Astrocyte of the spinal cord (primary cell): ENCODE measurements around the gene WRAP73.
"Not testable (repeated sequence)": the region's sequence is repeated elsewhere in the genome, so short reads cannot be mapped to it uniquely, and the experiment has no call there.

Experiments used
- DNase-seq: peaks from one replicate; pipeline ENCODE4 v3.0.0; 2011; ENCODE audit warnings: low read depth, low spot score
- H3K4me3 ChIP-seq: 2 replicates; pipeline ENCODE4 v1.5.1; 2011; ENCODE audit warnings: low read depth, mild to moderate bottlenecking, low read length, moderate library complexity
- in situ Hi-C: cut with HindIII; loops from 2 replicates; pipeline ENCODE4 v1.10.0; 2017; ENCODE audit warnings: low sequenced_read_pairs
- TF ChIP-seq, protein P1 (sequence below): IDR thresholded peaks from 2 replicates; pipeline ENCODE4 v1.5.1; 2012; ENCODE audit warnings: low read depth, mild to moderate bottlenecking, low read length, inconsistent platforms

The WRAP73 gene

DNA sequence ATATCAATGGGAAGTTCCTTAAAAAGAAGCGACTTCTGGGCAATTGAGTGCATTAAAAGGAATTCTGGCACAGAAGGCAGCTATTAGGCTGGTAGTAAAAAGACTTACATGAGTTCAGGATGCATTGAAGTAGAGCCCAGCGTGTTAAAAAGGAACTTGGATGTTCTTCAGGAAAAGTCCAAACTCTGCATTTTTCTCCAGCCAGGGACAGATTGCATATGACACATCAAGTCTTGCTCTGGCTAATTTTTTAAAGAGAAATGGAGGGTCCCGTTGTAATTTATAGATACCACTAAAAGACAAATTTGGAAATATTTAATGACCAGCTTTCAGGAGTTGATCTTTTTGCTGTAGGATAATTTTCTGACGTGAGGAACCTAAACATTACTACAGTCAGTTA, 23.9 kb downstream of the WRAP73 start:
- TF ChIP-seq, protein P1, sequence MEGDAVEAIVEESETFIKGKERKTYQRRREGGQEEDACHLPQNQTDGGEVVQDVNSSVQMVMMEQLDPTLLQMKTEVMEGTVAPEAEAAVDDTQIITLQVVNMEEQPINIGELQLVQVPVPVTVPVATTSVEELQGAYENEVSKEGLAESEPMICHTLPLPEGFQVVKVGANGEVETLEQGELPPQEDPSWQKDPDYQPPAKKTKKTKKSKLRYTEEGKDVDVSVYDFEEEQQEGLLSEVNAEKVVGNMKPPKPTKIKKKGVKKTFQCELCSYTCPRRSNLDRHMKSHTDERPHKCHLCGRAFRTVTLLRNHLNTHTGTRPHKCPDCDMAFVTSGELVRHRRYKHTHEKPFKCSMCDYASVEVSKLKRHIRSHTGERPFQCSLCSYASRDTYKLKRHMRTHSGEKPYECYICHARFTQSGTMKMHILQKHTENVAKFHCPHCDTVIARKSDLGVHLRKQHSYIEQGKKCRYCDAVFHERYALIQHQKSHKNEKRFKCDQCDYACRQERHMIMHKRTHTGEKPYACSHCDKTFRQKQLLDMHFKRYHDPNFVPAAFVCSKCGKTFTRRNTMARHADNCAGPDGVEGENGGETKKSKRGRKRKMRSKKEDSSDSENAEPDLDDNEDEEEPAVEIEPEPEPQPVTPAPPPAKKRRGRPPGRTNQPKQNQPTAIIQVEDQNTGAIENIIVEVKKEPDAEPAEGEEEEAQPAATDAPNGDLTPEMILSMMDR: no peak
- no peak for DNase-seq
- in situ Hi-C loops: loop anchor here (25.0 kb wide), 1 partner anchor 89 kb away; no protein-coding TSS in a partner anchor
- H3K4me3 ChIP-seq: peak overlapping the region; percentile 64

DNA sequence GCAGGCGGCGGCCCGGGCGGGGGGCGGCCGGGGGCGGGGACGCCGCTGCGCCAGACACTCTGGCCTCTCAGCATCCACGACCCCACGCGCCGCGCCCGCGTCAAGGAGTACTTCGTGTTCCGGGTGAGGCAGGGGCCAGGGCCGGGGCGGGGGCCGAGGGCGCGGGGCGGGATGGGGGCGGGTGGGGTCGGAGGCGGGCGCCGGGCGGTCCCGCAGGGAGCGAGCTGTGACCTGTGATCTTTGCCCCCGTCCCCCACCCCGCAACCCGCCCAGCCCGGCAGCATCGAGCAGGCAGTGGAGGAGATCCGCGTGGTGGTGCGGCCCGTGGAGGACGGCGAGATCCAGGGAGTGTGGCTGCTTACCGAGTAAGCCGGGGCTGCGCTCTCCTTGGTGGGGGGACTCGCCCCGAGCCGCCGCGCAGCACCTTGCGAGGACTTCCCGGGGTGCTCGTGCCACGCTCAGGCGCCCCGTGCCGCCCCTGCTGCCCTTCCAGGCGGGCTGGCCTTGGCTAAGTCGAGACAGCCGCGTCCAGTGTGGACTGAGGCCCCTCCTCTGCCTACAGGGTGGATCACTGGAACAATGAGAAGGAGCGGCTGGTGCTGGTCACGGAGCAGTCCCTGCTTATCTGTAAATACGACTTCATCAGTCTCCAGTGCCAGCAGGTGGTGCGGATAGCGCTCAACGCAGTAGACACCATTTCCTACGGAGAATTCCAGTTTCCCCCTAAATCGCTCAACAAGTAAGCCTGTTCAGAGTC, 24.6 kb downstream of the WRAP73 start:
- in situ Hi-C loops: loop anchor here (25.0 kb wide), 1 partner anchor 88 kb away; no protein-coding TSS in a partner anchor
- peak; percentile 18 for DNase-seq
- H3K4me3 ChIP-seq: peak overlapping the region; percentile 64
- TF ChIP-seq, protein P1: no peak

DNA sequence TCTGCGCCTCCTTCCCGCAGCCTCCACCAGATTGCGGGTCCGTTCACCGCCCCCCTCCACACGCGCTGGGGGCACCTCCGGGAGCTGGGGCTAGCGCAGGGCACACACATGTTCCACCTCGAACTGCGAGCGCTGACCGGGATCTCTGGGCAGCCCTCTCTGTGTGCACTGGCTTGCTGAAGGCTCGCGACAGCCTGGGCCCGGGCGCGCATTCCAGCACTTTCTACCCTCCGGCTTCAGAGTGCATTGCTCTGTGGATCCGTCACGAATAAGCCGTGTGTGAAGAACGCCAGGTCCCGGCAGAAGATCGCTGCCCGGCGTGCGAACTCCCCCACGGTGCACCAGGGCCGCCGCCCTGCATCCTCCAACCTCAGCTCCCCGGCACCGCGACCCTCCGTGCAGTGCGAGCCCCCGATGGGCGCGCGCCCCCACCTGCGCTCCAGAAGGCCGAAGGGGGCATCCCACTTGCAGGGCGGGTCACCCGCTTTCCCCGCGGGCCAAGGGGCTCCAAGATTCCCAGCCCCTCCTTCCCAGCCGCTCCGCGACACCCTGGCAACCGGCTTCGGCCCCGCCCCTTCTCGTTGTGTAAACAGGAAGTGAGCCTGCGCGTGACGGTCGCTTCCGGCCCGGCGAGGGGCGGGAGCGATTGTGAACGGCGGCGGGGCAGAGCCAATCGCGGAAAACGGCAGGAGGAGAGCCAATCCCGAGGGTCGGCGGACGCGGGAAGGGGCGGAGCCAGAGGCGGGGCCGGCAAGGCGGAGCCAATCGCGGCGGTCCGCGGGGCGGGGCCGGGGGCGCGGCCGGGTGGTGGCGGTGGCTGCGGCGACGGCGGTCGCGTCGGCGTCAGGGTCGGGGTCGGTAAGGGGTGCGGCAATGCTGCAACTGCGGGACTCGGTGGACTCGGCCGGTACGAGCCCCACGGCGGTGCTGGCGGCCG, 25.4 kb downstream of the WRAP73 start, which contains the start of gene TPRG1L:
TPRG1L (plus strand) TSS at position 816 of the 937 bp plus-strand sequence; CDS start at position 874, 58 bp downstream.
- DNase-seq: peak; percentile 95
- TF ChIP-seq, protein P1: no peak
- in situ Hi-C loops: loop anchor here (25.0 kb wide), 1 partner anchor 87 kb away; no protein-coding TSS in a partner anchor
- H3K4me3 ChIP-seq: peak within 1 kb of the TSS; percentile 81

DNA sequence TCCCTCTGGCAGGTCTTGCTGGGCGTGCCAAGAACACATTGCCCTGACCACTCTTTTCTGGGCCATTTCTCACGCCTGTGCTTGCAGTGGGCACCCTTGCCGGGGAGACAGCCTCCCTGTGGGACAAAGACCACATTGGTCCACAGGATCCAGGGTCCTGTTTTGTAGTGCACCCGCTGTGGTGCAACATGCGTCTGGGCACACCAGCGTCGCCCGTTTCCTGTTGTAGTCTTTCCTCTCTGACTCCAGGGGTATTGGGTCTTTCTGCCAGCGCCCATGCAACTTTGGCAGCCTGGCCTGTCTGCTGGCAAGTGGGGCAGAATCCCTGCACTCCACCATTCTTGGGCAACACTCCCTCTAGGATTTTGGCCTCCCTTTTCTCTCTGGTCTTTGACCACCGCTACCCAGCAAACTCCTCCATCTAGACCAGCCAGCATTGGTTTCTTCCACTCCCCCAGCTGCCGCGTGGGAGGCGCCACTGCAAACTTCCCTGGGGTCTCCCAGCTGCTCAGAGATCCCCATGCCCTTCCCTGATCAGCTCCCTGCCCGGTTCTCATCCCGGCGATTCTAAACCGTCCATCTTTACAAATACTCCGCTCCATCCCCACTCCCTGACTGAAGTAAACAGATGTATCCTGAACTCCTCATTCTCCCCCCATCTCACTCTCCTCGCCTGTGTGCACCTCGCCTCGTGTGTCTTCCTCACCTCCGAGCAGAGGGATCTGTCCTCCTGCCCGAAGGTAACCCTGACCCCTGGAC, 26.3 kb downstream of the WRAP73 start:
- H3K4me3 ChIP-seq: peak overlapping the region; percentile 81
- no peak for DNase-seq
- in situ Hi-C loops: no loop called here
- TF ChIP-seq, protein P1: no peak

DNA sequence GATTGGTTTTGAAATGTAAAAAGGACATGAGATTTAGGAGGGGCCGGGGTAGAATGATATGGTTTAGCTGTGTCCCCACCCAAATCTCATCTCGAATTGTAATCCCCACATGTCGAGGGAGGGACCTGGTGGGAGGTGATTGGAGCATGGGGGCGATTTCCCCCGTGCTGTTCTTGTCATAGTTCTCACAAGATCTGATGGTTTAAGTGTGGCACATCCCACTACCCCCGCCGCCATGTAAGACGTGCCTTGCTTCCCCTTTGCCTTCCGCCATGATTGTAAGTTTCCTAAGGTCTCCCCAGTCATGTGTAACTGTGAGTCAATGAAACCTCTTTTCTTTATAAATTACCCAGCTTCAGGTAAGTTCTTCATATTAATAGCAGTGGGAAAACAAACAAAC, 27.8 kb downstream of the WRAP73 start:
- DNase-seq, in situ Hi-C loops, H3K4me3 ChIP-seq: not testable (repeated sequence)

DNA sequence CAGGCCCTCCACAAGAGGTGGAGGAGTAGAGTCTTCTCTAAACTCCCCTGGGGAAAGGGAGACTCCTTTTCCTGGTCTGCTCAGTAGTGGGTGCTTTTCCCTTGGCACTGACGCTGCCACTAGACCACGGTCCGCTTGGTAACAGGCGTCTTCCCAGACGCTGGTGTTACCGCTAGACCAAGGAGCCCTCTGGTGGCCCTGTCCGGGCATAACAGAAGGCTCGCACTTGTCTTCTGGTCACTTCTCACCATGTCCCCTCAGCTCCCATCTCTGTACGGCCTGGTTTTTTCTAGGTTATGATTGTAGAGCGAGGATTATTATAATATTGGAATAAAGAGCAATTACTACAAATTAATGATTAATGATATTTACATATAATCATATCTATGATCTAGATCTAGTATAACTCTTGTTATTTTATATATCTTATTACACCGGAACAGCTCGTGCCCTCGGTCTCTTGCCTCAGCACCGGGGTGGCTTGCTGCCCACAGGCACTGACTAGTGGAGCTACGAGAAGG, 28.7 kb downstream of the WRAP73 start:
- DNase-seq, H3K4me3 ChIP-seq, in situ Hi-C loops: not testable (repeated sequence)
- TF ChIP-seq, protein P1: peak; percentile 66
